ENCODE measurements around the gene BHLHA15. TPM values are rescaled to one million over a fixed set of nuclear protein-coding genes. Genes with fewer than 3 reads are reported as not detected.

Gene BHLHA15
- total RNA-seq, 1 experiment from 2014 or later, result 5.2 TPM

DNA sequence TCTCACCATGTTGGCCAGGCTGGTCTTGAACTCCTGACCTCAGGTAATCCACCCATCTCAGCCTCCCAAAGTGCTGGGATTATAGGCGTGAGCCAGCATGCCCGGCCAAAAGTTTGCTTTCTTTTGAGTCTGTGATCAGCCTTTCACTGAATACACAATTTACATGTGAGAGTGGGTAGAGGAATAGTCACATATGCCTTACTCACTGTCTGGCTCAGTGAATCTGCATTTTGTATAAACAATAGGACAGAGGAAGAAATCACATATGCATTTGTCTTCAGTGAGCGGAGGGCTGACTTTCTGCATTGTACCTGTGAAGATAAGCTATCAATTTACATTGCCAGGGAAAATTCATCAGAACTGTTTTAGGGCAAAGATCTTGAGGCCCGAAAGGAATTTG is 43.3 kb downstream of the BHLHA15 start:
- Histone ChIP-seq H3K4me1 (ENCODE audit: control insufficient read depth in 1 of 2, insufficient read depth in 2 of 2, low read length in 2 of 2) (peaks cover 14 to 22% of the 10 kb centered on the region in 2 experiments), H3K36me3 (ENCODE audit: control insufficient read depth in 1 of 2, insufficient read depth in 2 of 2, low read length in 2 of 2) (no peaks in the 10 kb centered on the region), H3K9me2 (ENCODE audit: insufficient read depth) (no peaks in the 10 kb centered on the region), H3K9ac (ENCODE audit: low read length) (no peak overlapping the region), H3K9me3 (ENCODE audit: control insufficient read depth in 1 of 2, insufficient read depth in 1 of 2, low read depth in 1 of 2, low read length in 2 of 2) (no peaks in the 10 kb centered on the region), H3K27me3 (ENCODE audit: insufficient read depth, low read length) (no peaks in the 10 kb centered on the region), H3K79me2 (ENCODE audit: insufficient read depth, low read length) (peaks cover 31% of the 10 kb centered on the region), H3K27ac (ENCODE audit: low read depth, low read length) (no peak overlapping the region), H3K4me3 (replicated peaks in 1 of 2; ENCODE audit: low read depth in 1 of 2, low read length in 2 of 2) (no peak overlapping the region), H3K4me2 (ENCODE audit: low read length) (no peak overlapping the region), H4K20me1 (ENCODE audit: insufficient read depth) (no peaks in the 10 kb centered on the region), H2AFZ (ENCODE audit: low read depth, low read length, poor library complexity, severe bottlenecking) (no peak overlapping the region)
- TF ChIP-seq SP1 (IDR thresholded peaks at IDR 0.05; ENCODE audit: low read depth), result no peak
- no peak for TF ChIP-seq SIN3A (IDR thresholded peaks at IDR 0.05; ENCODE audit: low read depth)
- no peak for TF ChIP-seq ELF1 (IDR thresholded peaks at IDR 0.05; ENCODE audit: borderline replicate concordance, low read depth)
- TF ChIP-seq, protein P1, sequence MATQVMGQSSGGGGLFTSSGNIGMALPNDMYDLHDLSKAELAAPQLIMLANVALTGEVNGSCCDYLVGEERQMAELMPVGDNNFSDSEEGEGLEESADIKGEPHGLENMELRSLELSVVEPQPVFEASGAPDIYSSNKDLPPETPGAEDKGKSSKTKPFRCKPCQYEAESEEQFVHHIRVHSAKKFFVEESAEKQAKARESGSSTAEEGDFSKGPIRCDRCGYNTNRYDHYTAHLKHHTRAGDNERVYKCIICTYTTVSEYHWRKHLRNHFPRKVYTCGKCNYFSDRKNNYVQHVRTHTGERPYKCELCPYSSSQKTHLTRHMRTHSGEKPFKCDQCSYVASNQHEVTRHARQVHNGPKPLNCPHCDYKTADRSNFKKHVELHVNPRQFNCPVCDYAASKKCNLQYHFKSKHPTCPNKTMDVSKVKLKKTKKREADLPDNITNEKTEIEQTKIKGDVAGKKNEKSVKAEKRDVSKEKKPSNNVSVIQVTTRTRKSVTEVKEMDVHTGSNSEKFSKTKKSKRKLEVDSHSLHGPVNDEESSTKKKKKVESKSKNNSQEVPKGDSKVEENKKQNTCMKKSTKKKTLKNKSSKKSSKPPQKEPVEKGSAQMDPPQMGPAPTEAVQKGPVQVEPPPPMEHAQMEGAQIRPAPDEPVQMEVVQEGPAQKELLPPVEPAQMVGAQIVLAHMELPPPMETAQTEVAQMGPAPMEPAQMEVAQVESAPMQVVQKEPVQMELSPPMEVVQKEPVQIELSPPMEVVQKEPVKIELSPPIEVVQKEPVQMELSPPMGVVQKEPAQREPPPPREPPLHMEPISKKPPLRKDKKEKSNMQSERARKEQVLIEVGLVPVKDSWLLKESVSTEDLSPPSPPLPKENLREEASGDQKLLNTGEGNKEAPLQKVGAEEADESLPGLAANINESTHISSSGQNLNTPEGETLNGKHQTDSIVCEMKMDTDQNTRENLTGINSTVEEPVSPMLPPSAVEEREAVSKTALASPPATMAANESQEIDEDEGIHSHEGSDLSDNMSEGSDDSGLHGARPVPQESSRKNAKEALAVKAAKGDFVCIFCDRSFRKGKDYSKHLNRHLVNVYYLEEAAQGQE (IDR thresholded peaks at IDR 0.05; ENCODE audit: low read depth), result no peak
- no peak for TF ChIP-seq FOSL1 (IDR thresholded peaks at IDR 0.05; ENCODE audit: low read depth)
- no peak for TF ChIP-seq CBX3 (IDR thresholded peaks at IDR 0.05; ENCODE audit: low read depth)
- TF ChIP-seq CEBPB (IDR thresholded peaks at IDR 0.05; ENCODE audit: low read depth), result no peak
- TF ChIP-seq RAD21 (IDR thresholded peaks at IDR 0.05; ENCODE audit: low read depth), result no peak
- no peak for TF ChIP-seq JUND (IDR thresholded peaks at IDR 0.05)
- no peak for TF ChIP-seq SRF (IDR thresholded peaks at IDR 0.05; ENCODE audit: low read depth)
- TF ChIP-seq ZBTB33 (IDR thresholded peaks at IDR 0.05; ENCODE audit: extremely low read depth, insufficient replicate concordance, low read length), result no peak
- TF ChIP-seq, protein P2, sequence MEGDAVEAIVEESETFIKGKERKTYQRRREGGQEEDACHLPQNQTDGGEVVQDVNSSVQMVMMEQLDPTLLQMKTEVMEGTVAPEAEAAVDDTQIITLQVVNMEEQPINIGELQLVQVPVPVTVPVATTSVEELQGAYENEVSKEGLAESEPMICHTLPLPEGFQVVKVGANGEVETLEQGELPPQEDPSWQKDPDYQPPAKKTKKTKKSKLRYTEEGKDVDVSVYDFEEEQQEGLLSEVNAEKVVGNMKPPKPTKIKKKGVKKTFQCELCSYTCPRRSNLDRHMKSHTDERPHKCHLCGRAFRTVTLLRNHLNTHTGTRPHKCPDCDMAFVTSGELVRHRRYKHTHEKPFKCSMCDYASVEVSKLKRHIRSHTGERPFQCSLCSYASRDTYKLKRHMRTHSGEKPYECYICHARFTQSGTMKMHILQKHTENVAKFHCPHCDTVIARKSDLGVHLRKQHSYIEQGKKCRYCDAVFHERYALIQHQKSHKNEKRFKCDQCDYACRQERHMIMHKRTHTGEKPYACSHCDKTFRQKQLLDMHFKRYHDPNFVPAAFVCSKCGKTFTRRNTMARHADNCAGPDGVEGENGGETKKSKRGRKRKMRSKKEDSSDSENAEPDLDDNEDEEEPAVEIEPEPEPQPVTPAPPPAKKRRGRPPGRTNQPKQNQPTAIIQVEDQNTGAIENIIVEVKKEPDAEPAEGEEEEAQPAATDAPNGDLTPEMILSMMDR (IDR thresholded peaks at IDR 0.05 in 2 of 3, conservative IDR thresholded peaks at IDR 0.05 in 1 of 3; ENCODE audit: borderline replicate concordance in 1 of 3, insufficient read depth in 1 of 3, low read depth in 2 of 3, low read length in 2 of 3), result no peak
- TF ChIP-seq, protein P3, sequence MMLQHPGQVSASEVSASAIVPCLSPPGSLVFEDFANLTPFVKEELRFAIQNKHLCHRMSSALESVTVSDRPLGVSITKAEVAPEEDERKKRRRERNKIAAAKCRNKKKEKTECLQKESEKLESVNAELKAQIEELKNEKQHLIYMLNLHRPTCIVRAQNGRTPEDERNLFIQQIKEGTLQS (IDR thresholded peaks at IDR 0.05), result no peak
- TF ChIP-seq EZH2phosphoT487 (IDR thresholded peaks at IDR 0.05; ENCODE audit: borderline replicate concordance), result no peak
- TF ChIP-seq ZNF274 (IDR thresholded peaks at IDR 0.05; ENCODE audit: low read depth, low read length), result no peak
- TF ChIP-seq MAX (IDR thresholded peaks at IDR 0.05), result no peak
- no TSS peak for BruUV-seq (replicated peaks)
- no peak for ATAC-seq
- POLR2A ChIA-PET, result no interaction called here
- CTCF ChIA-PET, result interaction anchor here (1.3 kb wide), 1 partner anchor 12 kb away, joined by 3 read pairs; no protein-coding TSS in a partner anchor
- DNase-seq (ENCODE audit: low read depth, low spot score), result no peak
- RAD21 ChIA-PET (ENCODE audit: low non-redundant PET in 1 of 2, low total read pairs in 2 of 2, uncharacterized antibody in 2 of 2, unreplicated experiment in 2 of 2), result no interaction called here
- intact Hi-C loops (cut with micrococcal nuclease), result no loop called here
